Neural crest cell (in vitro differentiated cells): Measurements from ENCODE around the gene CSMD2. TPM values are rescaled to one million over a fixed set of nuclear protein-coding genes. Genes with fewer than 3 reads are reported as not detected.
A peak's percentile ranks its signal among the peaks of the same experiment; 100 is the strongest.

ENCODE experiments used
- DNase-seq: peaks from one replicate; pipeline ENCODE4 v3.0.0; 2021; ENCODE audit warnings: low read depth, mixed read lengths, low spot score
- H3K27ac Mint-ChIP-seq: one replicate; pipeline ENCODE4 v1.8.0; 2021; ENCODE audit warnings: mild to moderate bottlenecking, mixed read lengths; ENCODE audit not compliant: unreplicated experiment
- H3K27me3 Mint-ChIP-seq: 2 replicates; pipeline ENCODE4 v1.8.0; 2021; ENCODE audit warnings: low read depth, mild to moderate bottlenecking, mixed read lengths
- H3K36me3 Mint-ChIP-seq: 2 replicates; pipeline ENCODE4 v1.8.0; 2021; ENCODE audit warnings: low read depth, mild to moderate bottlenecking, mixed read lengths
- H3K4me1 Mint-ChIP-seq: 2 replicates; pipeline ENCODE4 v1.8.0; 2021; ENCODE audit warnings: mixed read lengths
- H3K4me3 Mint-ChIP-seq: one replicate; pipeline ENCODE4 v1.8.0; 2021; ENCODE audit warnings: mild to moderate bottlenecking, mixed read lengths
- H3K9me3 Mint-ChIP-seq: 2 replicates; pipeline ENCODE4 v1.8.0; 2021; ENCODE audit warnings: mixed read lengths
- CTCF ChIP-seq: fragments of 200-600 bp; sonication (generic); conservative IDR thresholded peaks from 2 replicates; pipeline ENCODE4 v1.5.0; 2021; ENCODE audit warnings: antibody characterized with exemption, mild to moderate bottlenecking
- total RNA-seq: library from RNA; stranded (reverse); gene quantifications from 2 replicates; pipeline ENCODE4 v1.2.1, GENCODE V29; 2021

Gene CSMD2
- total RNA-seq, 1 donor from 2014 or later: 0.40 TPM

GRCh38 chr1:33970148-33970825 is 194.7 kb downstream of the CSMD2 start:
- no peak for DNase-seq
- no peak for TF ChIP-seq CTCF

GRCh38 chr1:33966346-33967141 is 198.5 kb downstream of the CSMD2 start:
- TF ChIP-seq CTCF: no peak
- Mint-ChIP-seq H3K9me3 (no peaks in the 10 kb centered on the region), H3K4me1 (peaks cover 4% of the 10 kb centered on the region), H3K27ac (no peak overlapping the region), H3K36me3 (no peaks in the 10 kb centered on the region), H3K4me3 (no peak overlapping the region), H3K27me3 (no peaks in the 10 kb centered on the region)
- no peak for DNase-seq

More at GRCh38 chr1:33970148-33970825, 194.7 kb downstream of the CSMD2 start:
- peak overlapping the region; percentile 39 for H3K27ac Mint-ChIP-seq
- no peaks in the 10 kb centered on the region for H3K36me3 Mint-ChIP-seq
- H3K4me1 Mint-ChIP-seq: peaks cover 7% of the 10 kb centered on the region
- H3K4me3 Mint-ChIP-seq: no peak overlapping the region
- no peaks in the 10 kb centered on the region for H3K27me3 Mint-ChIP-seq
- H3K9me3 Mint-ChIP-seq: no peaks in the 10 kb centered on the region

GRCh38 chr1:33965086-33965485 is 199.9 kb downstream of the CSMD2 start:
- DNase-seq: no peak
- no peaks in the 10 kb centered on the region for H3K9me3 Mint-ChIP-seq
- no peak overlapping the region for H3K27ac Mint-ChIP-seq
- no peaks in the 10 kb centered on the region for H3K27me3 Mint-ChIP-seq
- H3K36me3 Mint-ChIP-seq: no peaks in the 10 kb centered on the region
- no peak for TF ChIP-seq CTCF
- H3K4me1 Mint-ChIP-seq: peaks cover 3% of the 10 kb centered on the region
- H3K4me3 Mint-ChIP-seq: no peak overlapping the region

GRCh38 chr1:33962061-33962460 is 203.0 kb downstream of the CSMD2 start:
- H3K27me3 Mint-ChIP-seq: no peaks in the 10 kb centered on the region
- DNase-seq: no peak
- TF ChIP-seq CTCF: no peak
- peaks cover 20% of the 10 kb centered on the region for H3K4me1 Mint-ChIP-seq
- no peaks in the 10 kb centered on the region for H3K9me3 Mint-ChIP-seq
- no peaks in the 10 kb centered on the region for H3K36me3 Mint-ChIP-seq
- no peak overlapping the region for H3K4me3 Mint-ChIP-seq
- no peak overlapping the region for H3K27ac Mint-ChIP-seq

GRCh38 chr1:33960188-33960895 is 204.7 kb downstream of the CSMD2 start:
- H3K36me3 Mint-ChIP-seq: no peaks in the 10 kb centered on the region
- no peak for DNase-seq
- H3K27ac Mint-ChIP-seq: no peak overlapping the region
- no peak overlapping the region for H3K4me3 Mint-ChIP-seq
- no peaks in the 10 kb centered on the region for H3K27me3 Mint-ChIP-seq
- H3K4me1 Mint-ChIP-seq: peaks cover 20% of the 10 kb centered on the region
- H3K9me3 Mint-ChIP-seq: no peaks in the 10 kb centered on the region
- TF ChIP-seq CTCF: no peak
